Measurements from ENCODE around the gene COL2A1.

Gene COL2A1

DNA sequence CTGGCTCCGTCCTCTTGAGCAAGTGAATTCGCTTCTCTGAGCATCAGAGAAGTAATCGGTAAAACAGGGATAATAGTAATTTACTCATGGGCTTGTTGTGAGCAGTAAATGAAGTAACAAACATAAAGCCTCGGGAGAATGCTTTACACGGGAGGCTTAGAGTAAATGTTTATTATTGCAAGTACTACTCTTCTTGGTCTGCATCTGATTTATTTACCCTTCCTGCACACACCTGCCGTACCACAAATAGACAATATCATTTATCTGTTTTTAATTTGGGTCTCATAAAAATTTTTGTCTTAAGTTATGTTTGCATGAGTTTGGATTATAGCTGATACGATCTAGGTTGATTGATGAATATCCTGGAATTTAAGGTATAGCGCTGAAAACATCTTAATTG lies 7.8 kb upstream of the COL2A1 start:
- no peak for TF ChIP-seq GATA3 (IDR thresholded peaks at IDR 0.05; ENCODE audit: low read depth, low read length)
- no peak for TF ChIP-seq GATA2 (IDR thresholded peaks at IDR 0.05; ENCODE audit: low read depth, low read length)

DNA sequence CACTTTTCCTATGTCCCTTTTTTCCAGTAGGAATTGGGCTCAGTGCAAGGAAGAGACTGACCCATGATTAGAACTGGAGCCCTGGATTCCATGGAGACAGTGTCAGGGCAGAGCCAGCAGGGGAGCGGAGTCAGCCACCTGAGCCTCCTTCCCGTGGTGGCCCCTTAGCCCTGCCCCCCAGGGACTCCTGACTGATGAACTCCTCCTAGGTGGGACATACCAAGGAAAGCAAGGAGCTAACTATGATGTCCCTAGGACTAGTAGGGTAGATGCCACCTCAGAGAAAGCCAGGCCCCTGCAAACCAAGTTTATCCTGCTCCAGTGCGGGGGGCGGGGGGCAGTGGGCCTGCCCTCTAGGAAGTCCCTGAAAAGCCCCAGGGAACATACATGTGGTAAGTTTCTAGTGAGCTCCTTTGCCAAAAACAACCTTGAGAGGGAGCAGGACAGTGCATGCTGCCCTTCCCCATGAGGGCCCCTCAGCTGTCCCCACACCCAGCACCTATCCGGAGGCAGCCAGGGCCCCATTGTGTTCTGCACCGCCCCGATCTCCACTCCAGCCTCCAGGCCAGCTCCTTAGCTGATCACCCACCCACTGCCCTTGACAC lies 6.2 kb upstream of the COL2A1 start:
- TF ChIP-seq GATA3 (IDR thresholded peaks at IDR 0.05; ENCODE audit: low read depth, low read length) (no peak), GATA2 (IDR thresholded peaks at IDR 0.05; ENCODE audit: low read depth, low read length) (no peak)

DNA sequence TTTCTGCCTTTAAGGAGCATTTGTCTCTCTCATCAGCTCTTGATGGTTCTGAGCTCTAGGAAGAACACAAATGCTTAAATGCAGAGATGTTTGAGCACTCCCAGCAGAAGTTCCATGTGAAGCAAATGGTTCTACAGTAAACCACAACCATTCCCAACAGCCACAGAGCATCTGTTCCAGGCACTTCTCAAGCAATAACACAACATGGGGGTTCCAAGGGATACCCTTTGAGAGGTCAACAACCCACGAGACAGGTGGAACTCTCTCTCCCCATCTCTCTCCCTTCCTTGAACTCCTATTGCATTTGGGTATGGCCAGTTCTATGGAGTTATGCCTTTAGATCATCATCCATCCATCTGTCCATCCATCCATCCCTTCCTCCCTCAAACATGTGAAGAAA lies 5.2 kb upstream of the COL2A1 start:
- TF ChIP-seq GATA2 (IDR thresholded peaks at IDR 0.05; ENCODE audit: low read depth, low read length) (no peak), GATA3 (IDR thresholded peaks at IDR 0.05; ENCODE audit: low read depth, low read length) (no peak)

DNA sequence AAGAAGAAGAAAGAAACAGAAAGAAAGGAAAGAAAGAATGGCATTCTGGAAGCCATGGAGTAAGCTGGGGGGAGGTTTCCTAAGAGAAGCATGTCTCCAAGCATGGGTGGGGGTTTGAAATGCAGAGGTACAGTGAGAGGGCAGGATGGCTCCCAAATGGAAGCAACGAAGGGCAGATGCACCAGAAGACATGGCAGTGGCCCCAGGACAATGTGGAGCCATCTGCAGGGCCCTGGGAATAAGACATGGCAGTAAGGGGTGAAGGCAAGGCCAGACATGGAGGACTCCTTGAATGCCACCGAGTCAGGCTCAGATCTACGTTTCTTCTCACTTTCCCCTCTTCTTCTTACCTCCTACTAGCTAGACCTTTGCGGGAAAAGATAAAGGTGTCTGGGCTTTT lies 4.7 kb upstream of the COL2A1 start:
- TF ChIP-seq GATA3 (IDR thresholded peaks at IDR 0.05; ENCODE audit: low read depth, low read length) (no peak), GATA2 (IDR thresholded peaks at IDR 0.05; ENCODE audit: low read depth, low read length) (no peak)

DNA sequence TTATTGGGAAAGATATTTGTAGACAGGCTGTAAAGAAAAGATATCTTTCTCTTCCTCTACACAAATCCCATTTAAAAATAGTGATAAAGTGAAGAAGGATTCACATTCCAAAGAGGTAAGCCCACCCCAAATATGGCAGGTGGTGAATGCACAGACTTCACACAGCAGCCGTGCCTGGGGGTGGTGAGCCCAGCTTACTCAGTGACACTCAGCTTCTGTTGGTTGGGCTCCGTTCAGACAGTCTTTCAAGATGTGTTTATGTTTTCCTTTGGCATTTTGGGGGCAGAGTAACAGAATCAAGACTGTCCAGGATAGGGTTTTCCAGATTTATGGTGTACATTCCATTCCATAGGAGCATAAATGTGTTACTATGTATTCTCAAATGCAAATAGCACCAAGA lies 4.1 kb upstream of the COL2A1 start:
- TF ChIP-seq GATA3 (IDR thresholded peaks at IDR 0.05; ENCODE audit: low read depth, low read length): no peak

DNA sequence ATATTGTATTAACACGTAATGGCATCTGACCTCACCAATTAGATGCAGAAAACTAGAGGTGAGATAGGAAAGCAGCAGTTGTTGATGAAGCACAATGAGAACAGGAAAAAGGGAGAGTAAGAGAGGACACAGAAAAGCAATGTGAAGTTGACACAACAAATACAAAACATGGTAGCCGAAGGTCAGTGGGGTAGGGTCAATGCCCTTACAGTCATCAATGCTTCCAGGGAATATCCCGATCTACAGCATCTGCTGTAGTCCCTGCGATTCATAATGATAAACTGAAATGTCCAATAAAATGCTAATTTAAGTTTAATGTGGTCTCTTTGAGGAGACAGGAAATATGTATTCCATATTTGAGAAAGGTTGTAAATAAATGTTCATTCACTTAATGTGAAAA lies 2.9 kb upstream of the COL2A1 start:
- TF ChIP-seq GATA3 (IDR thresholded peaks at IDR 0.05; ENCODE audit: low read depth, low read length): no peak
- no peak for TF ChIP-seq GATA2 (IDR thresholded peaks at IDR 0.05; ENCODE audit: low read depth, low read length)

DNA sequence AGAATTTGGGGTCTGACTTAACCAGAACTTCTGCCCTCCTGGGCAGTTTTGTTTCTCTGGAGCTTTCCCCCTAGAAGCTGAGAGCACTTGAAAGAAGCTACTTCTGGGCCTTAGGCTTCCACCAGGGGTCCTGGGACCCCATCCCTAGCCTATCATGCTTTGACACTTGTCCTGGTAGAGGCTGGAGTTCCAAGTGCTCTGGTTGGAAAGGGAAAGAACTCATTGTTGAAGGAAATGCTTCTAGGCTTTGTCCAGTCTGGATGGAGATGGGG lies 1.4 kb upstream of the COL2A1 start:
- TF ChIP-seq GATA2 (IDR thresholded peaks at IDR 0.05; ENCODE audit: low read depth, low read length): no peak
- no peak for TF ChIP-seq GATA3 (IDR thresholded peaks at IDR 0.05; ENCODE audit: low read depth, low read length)

DNA sequence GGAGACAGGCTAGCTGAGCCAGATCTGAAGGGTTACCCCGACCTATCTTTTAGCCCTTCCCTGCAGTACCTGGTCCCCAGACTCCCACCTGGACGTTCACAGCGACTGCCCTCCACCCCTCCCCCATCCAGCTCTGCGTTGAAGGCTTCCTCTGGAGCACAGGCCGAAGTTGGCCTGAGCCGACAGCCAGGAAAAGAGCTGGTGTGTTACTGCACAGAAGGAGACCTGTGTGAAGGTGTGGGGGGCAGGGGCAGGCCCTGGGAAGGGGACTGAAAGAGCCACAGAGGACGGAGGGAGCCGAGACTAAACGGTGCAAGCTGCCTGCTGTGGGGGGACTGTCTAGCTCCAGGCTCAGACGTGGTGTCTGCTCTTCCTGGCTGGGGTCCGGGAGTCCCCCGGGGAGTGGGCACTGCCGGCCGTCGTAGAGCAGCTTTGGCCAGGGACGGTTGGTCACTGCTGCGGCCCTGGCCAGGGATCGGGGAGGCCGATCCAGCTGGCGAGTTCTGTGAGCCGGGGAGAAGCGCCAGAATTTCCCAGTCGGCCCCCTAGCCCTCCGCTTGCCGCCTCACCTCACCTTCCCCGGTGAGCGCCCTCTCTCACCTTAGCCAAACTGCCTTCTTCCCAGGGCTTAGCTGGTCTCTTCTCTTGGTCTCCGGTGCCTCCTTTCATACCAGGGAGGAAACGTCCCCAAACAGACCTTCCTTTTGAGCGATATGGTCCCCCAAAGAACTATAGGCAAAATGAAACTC lies 899 bp upstream of the COL2A1 start:
- TF ChIP-seq GATA3 (IDR thresholded peaks at IDR 0.05; ENCODE audit: low read depth, low read length) (no peak), GATA2 (IDR thresholded peaks at IDR 0.05; ENCODE audit: low read depth, low read length) (no peak)

DNA sequence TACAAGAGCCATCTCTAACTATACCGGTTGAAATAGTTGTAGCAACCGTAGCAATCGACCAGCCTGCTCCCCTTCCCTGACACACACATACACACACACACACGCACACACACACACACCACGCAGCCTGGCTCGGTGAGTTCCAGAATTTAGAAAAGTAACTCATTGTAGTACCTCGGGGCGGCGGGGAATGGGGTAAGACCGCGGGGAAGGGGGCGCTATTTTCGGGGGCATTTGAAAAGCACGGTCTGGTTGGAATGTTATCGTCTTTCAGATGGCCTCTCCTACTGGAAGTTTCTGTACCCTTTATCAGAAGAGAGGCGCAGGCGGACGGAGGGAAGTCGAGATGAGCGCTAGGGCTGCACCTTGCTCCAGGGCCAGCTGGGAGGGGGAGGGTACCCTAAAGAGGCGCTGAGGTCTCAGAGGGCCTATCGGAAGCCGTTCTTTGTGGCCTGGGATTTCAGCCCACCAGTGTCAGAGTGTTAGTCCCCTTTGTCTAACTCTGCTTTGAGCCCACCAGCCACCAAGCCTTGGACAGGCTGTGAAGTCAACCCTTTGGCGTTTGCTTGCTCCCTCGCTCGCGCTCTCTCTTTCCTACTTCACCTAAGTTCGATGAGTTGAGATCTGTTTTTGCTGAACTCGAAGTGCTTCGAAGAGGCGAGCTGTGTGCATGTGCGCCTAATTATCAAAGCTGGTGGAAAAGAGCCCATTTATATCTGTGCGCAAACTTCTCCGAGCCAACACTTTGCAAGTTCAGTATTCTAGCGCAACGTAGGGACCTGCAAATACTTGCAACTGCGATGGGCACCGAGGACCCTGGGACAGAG lies 837 bp downstream of the COL2A1 start:
- TF ChIP-seq GATA3 (IDR thresholded peaks at IDR 0.05; ENCODE audit: low read depth, low read length) (no peak), GATA2 (IDR thresholded peaks at IDR 0.05; ENCODE audit: low read depth, low read length) (no peak)

DNA sequence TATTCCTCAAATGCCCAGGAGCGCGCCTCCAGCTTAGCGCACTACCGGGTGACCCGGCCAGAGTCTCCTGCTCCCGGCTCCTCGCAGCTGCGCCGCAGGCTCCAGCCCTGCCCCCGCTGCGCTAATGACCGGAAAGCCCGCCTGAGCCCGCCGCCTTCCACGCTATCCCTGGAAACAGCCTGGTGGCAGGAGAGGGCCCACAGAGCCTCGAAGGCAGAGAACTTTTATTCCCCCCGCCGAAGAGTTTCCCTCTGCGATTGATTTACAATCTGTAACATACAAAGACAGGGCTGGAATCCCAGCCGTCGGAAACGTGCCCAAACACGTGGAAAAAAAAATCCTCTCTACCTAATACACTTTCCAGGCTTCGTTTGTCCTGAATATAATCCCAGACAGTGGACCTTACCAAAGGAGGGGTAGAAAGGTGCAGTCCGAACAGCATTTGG lies 1.5 kb downstream of the COL2A1 start:
- no peak for TF ChIP-seq GATA2 (IDR thresholded peaks at IDR 0.05; ENCODE audit: low read depth, low read length)
- no peak for TF ChIP-seq GATA3 (IDR thresholded peaks at IDR 0.05; ENCODE audit: low read depth, low read length)

DNA sequence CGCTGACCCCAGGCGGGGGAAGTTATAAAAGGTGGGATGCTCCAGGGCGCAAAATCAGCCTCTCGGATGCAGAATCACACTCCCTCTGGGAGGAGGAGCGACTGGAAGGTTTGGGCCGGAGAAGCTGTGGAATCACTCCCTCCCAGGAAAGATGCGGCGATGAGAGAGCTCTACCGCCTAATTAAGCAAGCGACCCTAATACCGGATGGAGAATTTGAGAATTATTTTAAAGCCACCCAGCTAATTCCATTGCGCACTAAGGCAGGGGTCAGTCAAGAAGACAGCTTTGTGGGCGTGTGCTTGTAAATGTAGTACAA lies 1.9 kb downstream of the COL2A1 start:
- no peak for TF ChIP-seq GATA3 (IDR thresholded peaks at IDR 0.05; ENCODE audit: low read depth, low read length)
- no peak for TF ChIP-seq GATA2 (IDR thresholded peaks at IDR 0.05; ENCODE audit: low read depth, low read length)

DNA sequence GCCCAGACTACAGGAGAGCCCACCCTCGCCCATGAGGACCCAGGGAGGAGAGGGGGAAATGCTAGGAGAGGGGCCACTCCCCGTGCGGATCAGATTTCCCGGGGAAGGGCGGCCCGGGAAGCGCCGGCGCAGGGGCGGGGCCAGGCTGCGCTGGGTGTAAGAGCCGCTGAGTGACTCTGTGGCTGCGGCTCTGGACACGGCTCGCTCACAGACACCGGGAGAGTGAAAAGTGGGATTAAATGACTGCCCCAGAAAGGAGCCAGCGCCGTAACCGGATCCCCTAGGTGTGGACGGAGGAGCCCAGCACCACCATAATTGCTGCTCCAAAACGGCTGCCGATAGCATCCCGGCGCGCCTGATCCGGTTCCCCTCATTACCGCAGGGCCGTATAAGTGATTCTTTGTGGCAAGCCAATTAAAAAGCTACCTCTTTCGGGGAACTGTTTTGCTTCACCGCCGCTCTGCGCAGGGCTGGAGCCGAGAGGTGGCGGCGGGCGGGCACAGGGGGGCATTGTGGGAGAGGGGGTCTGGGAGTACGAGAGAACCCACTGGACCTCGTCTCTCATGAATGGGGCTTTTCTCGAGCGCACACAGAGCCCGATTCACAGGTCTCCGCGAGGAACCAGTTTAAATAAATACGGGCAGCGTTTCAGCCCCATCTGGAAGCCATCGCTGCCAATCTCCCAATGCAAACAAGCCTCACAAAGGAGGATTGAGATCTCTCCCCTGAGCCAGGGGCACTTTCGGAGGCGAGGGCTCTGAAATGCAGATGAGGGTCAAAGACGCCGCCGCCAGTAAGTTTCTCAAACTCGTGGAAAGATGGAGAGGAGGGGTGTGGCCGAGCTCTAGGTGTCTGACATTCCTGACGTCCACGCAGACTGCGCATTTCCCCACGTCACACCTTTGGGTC lies 2.5 kb downstream of the COL2A1 start:
- TF ChIP-seq GATA2 (IDR thresholded peaks at IDR 0.05; ENCODE audit: low read depth, low read length) (no peak), GATA3 (IDR thresholded peaks at IDR 0.05; ENCODE audit: low read depth, low read length) (no peak)

DNA sequence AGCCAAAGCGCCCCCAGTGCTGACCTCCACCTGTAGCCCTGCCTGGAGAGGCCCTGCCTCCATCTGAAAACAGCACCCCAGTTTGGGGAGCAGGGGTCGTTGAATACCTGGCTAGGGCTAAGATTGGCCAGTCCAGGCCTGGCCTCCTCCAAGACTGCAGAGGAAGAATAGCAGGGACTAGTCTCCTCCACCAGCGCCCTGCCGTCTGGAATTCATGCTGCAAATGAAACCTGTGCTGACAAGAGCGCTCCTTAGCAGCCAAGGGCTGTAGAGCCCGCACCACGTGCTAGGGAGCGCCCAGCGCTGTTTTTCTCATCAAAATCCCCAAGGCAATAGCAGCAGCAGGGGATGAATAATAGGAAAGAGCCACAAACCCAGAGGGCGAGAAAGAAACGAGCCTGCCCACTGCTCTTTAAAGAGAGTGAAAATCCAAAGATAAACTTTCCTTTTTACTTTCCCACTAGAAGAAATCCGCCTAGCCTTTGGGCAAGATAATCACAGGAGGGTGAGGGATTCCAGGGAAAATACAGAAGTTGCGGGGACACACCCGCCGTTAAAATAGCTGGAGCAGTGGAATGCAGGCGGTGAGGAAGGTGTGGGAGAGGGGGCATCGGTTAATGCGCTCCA lies 3.3 kb downstream of the COL2A1 start:
- TF ChIP-seq GATA3 (IDR thresholded peaks at IDR 0.05; ENCODE audit: low read depth, low read length) (no peak), GATA2 (IDR thresholded peaks at IDR 0.05; ENCODE audit: low read depth, low read length) (no peak)

DNA sequence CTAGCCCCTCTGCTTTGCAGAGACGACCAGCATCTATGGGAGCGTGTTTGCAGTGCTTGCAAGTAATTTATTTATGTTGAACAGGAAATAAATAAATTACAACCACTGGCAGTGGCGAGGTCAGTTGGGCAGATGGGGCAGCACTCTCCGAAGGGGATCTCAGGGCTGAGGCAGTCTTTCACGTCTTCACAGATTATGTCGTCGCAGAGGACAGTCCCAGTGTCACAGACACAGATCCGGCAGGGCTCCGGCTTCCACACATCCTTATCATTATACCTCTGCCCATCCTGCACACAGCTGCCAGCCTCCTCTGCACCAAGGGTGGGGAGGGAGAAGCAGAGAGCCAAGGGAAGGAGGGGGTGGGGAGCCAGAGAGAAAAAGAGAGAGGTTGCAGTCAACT lies 4.5 kb downstream of the COL2A1 start:
- TF ChIP-seq GATA2 (IDR thresholded peaks at IDR 0.05; ENCODE audit: low read depth, low read length) (no peak), GATA3 (IDR thresholded peaks at IDR 0.05; ENCODE audit: low read depth, low read length) (no peak)

Data from SH-SY5Y (cell line).